PC-9 (cell line): Measurements from ENCODE around the gene ZFPM1.

ENCODE experiments used
- EZH2 ChIP-seq: fragments of 200-600 bp; sonication (generic); IDR thresholded peaks from 2 replicates; pipeline ENCODE4 v1.8.0; 2017; ENCODE audit warnings: antibody characterized with exemption, low read depth
- TF ChIP-seq, protein P1 (sequence below): fragments of 200-600 bp; sonication (generic); conservative IDR thresholded peaks from 2 replicates; pipeline ENCODE4 v1.6.1; 2017; ENCODE audit warnings: mixed run types, antibody characterized with exemption, mild to moderate bottlenecking, moderate library complexity

DNA sequence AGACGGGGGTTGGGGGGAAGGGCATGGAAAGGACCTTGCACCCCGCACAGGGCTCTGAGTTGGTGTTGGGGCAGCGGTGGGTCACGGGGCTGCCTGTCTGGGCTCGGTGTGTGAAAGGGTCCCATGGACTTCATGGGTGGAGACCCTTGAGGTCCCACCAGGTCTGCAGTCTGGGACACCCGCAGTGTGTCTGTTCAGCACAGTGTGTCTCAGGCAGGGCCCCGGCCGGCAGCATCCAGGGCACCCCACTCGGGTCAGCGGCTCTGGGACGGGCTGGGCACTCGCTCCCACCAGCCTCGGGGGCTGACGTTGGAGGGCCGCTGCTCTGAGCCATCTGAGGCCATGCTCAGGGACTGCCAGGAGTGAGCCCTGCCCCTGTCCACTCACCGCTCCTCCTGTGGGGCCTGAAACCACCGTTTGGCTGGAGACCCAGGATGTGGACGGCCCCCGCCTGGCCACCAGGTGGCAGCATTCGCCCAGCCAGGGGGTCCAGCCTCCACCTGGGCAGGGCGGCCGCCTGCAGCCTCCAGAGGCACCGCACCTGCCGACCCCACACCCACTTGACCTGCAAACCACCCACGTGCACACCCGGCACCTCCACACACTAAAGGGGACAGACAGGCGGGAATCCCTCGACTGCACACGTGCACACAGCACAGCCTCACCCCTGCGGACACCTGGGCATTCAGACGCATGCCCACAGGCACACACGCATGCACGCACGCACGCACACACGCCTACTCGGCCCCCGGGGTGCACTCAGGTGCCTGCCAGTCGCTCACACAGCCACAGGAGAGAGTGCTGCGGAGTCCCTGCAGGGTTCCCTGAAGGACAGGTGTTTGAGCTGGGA is 10.1 kb upstream of the ZFPM1 start:
- TF ChIP-seq, protein P1, sequence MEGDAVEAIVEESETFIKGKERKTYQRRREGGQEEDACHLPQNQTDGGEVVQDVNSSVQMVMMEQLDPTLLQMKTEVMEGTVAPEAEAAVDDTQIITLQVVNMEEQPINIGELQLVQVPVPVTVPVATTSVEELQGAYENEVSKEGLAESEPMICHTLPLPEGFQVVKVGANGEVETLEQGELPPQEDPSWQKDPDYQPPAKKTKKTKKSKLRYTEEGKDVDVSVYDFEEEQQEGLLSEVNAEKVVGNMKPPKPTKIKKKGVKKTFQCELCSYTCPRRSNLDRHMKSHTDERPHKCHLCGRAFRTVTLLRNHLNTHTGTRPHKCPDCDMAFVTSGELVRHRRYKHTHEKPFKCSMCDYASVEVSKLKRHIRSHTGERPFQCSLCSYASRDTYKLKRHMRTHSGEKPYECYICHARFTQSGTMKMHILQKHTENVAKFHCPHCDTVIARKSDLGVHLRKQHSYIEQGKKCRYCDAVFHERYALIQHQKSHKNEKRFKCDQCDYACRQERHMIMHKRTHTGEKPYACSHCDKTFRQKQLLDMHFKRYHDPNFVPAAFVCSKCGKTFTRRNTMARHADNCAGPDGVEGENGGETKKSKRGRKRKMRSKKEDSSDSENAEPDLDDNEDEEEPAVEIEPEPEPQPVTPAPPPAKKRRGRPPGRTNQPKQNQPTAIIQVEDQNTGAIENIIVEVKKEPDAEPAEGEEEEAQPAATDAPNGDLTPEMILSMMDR, result peak; percentile 92
- no peak for TF ChIP-seq EZH2
